ENCODE data around the gene TBXT.

DNA sequence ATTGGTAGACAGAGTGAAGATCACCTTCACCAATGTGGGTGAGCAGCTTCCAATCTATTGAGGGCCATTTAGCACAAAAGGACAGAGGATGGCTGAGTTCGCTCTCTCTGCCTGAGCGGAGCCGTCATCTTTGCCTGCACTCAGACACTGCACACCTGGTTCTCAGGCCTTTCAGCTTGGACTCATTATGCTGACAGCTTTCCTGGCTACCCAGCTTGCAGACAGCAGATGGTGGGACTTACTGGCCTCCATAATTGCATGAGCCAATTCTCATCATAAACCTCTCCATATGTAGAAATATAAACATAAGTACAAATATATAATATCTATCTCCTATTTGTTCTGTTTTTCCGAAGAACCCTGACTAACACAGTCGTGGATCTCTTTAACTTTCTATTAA, 13.7 kb downstream of the TBXT start:
- TF ChIP-seq POLR2A (IDR thresholded peaks at IDR 0.05): no peak
- no peak for TF ChIP-seq EP300 (IDR thresholded peaks at IDR 0.05)
